Stimulated activated CD4-positive, alpha-beta T cell treated with anti-CD3 and anti-CD28 coated beads, Interleukin-12 subunit alpha, Interleukin-12 subunit beta, amount 100 ng/mL, for 4 hours (primary cell): ENCODE data around the gene CRACDL.

ENCODE experiments used
- DNase-seq: peaks from one replicate; pipeline ENCODE4 v3.0.0-alpha.2; 2020

The CRACDL gene

GRCh38 chr2:98801286-98801685, 134.7 kb downstream of the CRACDL start:
- DNase-seq = no peak

GRCh38 chr2:98800330-98801064, 135.5 kb downstream of the CRACDL start:
- DNase-seq = no peak

- DNase-seq = no peak
Observed at GRCh38 chr2:98799375-98800329, 136.4 kb downstream of the CRACDL start.

GRCh38 chr2:98796775-98797544, 139.1 kb downstream of the CRACDL start:
- no peak for DNase-seq

- DNase-seq = no peak
Observed at GRCh38 chr2:98795891-98796676, 139.9 kb downstream of the CRACDL start.

GRCh38 chr2:98793897-98794830, 141.9 kb downstream of the CRACDL start:
- no peak for DNase-seq

- DNase-seq = no peak
Observed at GRCh38 chr2:98793275-98793674, 142.8 kb downstream of the CRACDL start.

GRCh38 chr2:98790221-98790620, 145.8 kb downstream of the CRACDL start:
- DNase-seq = no peak

- no peak for DNase-seq
Observed at GRCh38 chr2:98787700-98788099, 148.3 kb downstream of the CRACDL start.

- no peak for DNase-seq
Observed at GRCh38 chr2:98786179-98786578, 149.8 kb downstream of the CRACDL start.

GRCh38 chr2:98782570-98782969, 153.5 kb downstream of the CRACDL start:
- DNase-seq = no peak

GRCh38 chr2:98781822-98782221, 154.2 kb downstream of the CRACDL start:
- no peak for DNase-seq

GRCh38 chr2:98778741-98779483, 157.1 kb downstream of the CRACDL start:
- DNase-seq = no peak

- DNase-seq = no peak
Observed at GRCh38 chr2:98778151-98778550, 157.9 kb downstream of the CRACDL start.

GRCh38 chr2:98777710-98778109, 158.3 kb downstream of the CRACDL start:
- DNase-seq = no peak

GRCh38 chr2:98777076-98777475, 158.9 kb downstream of the CRACDL start:
- DNase-seq = no peak

GRCh38 chr2:98776136-98776535, 159.9 kb downstream of the CRACDL start:
- DNase-seq = no peak

- no peak for DNase-seq
Observed at GRCh38 chr2:98775146-98775986, 160.7 kb downstream of the CRACDL start.

- no peak for DNase-seq
Observed at GRCh38 chr2:98773907-98774306, 162.1 kb downstream of the CRACDL start.
